K562 (cell line): Measurements from ENCODE around the gene JMY. TPM values are rescaled to one million over a fixed set of nuclear protein-coding genes. Genes with fewer than 3 reads are reported as not detected.

Source experiments
- ATAC-seq: fragments of 200-7000 bp; cut with Tn5 transposase; 3 replicates; pipeline ENCODE4 v1.9.1; 2020; ENCODE audit warnings: moderate library complexity
- BruUV-seq: library from RNA; stranded (reverse); fragments of 400-500 nt; replicated peaks from 2 replicates; lab custom pipeline; 2021; lab: Mats Ljungman, UMichigan
- CTCF ChIA-PET: fragments of 300-600 bp; formaldehyde crosslinking; extraction: SDS; loops from one replicate; lab custom pipeline; 2021; ENCODE audit warnings: low intra/inter-chr PET ratio; lab: Yijun Ruan, JAX
- POLR2A ChIA-PET: fragments of 300-600, 350-650 bp; sonication (Branson Sonifier 250); formaldehyde crosslinking; extraction: SDS; loops from one replicate; lab custom pipeline; 2021; ENCODE audit warnings: antibody characterized with exemption, inconsistent platforms; lab: Yijun Ruan, JAX
- DNase-seq, 4 experiments: peaks; one replicate each; pipeline versions ENCODE4 v3.0.0 to v3.0.0-alpha.2; 2011 to 2018; ENCODE audit warnings: low spot score in 3 of 4, mixed read lengths in 3 of 4; ENCODE audit errors: extremely low read depth in 1 of 4
- FAIRE-seq: peaks from 2 replicates; lab custom pipeline; 2011; peaks lifted over from hg19 to GRCh38; lab: Jason Lieb, UNC
- H2AFZ ChIP-seq: 2 replicates; pipeline ENCODE4 v1.6.0; 2011; ENCODE audit warnings: low read depth, low read length, control low read depth, inconsistent platforms
- H3K27ac ChIP-seq: fragments of 200-600 bp; 3 replicates; pipeline ENCODE4 v1.8.0; 2011; ENCODE audit warnings: low read depth, mild to moderate bottlenecking, control low read depth, inconsistent platforms, low read length, moderate library complexity, mixed read lengths; ENCODE audit errors: extremely low read depth
- H3K27me3 ChIP-seq, 2 experiments: fragments of 300-600 bp in 1 of 2; 2 replicates in 1 of 2; 3 replicates in 1 of 2; pipeline versions ENCODE4 v1.6.0 to v1.8.0; 2011; ENCODE audit warnings: inconsistent platforms in 2 of 2, low read length in 2 of 2, mild to moderate bottlenecking in 1 of 2, mixed read lengths in 1 of 2, moderate library complexity in 1 of 2; ENCODE audit not compliant: control insufficient read depth in 2 of 2, insufficient read depth in 2 of 2
- H3K36me3 ChIP-seq: fragments of 300-600 bp; 3 replicates; pipeline ENCODE4 v1.8.0; 2011; ENCODE audit warnings: mild to moderate bottlenecking, low read length, inconsistent platforms; ENCODE audit not compliant: control insufficient read depth, insufficient read depth
- H3K4me1 ChIP-seq, 2 experiments: fragments of 200-600 bp in 1 of 2; replicated peaks in 1 of 2; 2 replicates in 1 of 2; 3 replicates in 1 of 2; pipeline versions ENCODE4 v1.5.1 to v1.8.0; 2011; ENCODE audit warnings: inconsistent platforms in 2 of 2, low read length in 2 of 2, mild to moderate bottlenecking in 1 of 2, mixed read lengths in 1 of 2, moderate library complexity in 1 of 2; ENCODE audit not compliant: control insufficient read depth in 2 of 2, insufficient read depth in 2 of 2
- H3K4me2 ChIP-seq: 2 replicates; pipeline ENCODE4 v1.6.1; 2011; ENCODE audit warnings: low read length, control low read depth, inconsistent platforms, mixed read lengths; ENCODE audit not compliant: insufficient read depth
- H3K4me3 ChIP-seq: fragments of 200-600 bp; sonication (generic), shearing (Covaris generic); 2 replicates; pipeline ENCODE4 v1.5.1; 2016; ENCODE audit warnings: control low read depth, inconsistent platforms
- H3K79me2 ChIP-seq: fragments of 200-600 bp; 3 replicates; pipeline ENCODE4 v1.8.0; 2011; ENCODE audit warnings: low read length, inconsistent platforms; ENCODE audit not compliant: control insufficient read depth, insufficient read depth
- H3K9ac ChIP-seq, 2 experiments: 2 replicates each; pipeline versions ENCODE4 v1.6.0 to v1.6.1; 2011; ENCODE audit warnings: low read depth in 2 of 2, low read length in 2 of 2, control low read depth in 1 of 2, inconsistent platforms in 1 of 2, mild to moderate bottlenecking in 1 of 2, mixed read lengths in 1 of 2; ENCODE audit not compliant: insufficient read depth in 1 of 2
- H3K9me1 ChIP-seq: one replicate; pipeline ENCODE4 v1.6.0; 2011; ENCODE audit warnings: inconsistent platforms, mild to moderate bottlenecking, low read length, moderate library complexity; ENCODE audit not compliant: control insufficient read depth, insufficient read depth
- H3K9me3 ChIP-seq: replicated peaks from 2 replicates; pipeline ENCODE4 v1.5.1; 2011; ENCODE audit warnings: low read depth, low read length, inconsistent platforms; ENCODE audit not compliant: control insufficient read depth, insufficient read depth
- H4K20me1 ChIP-seq: replicated peaks from 2 replicates; pipeline ENCODE4 v1.6.1; 2011; ENCODE audit warnings: low read length, inconsistent platforms, mixed read lengths; ENCODE audit not compliant: control insufficient read depth, insufficient read depth
- EP400 ChIP-seq: fragments of 450-650 bp; IDR thresholded peaks from 2 replicates; pipeline ENCODE4 v1.6.1; 2017; ENCODE audit warnings: antibody characterized with exemption, mild to moderate bottlenecking, moderate library complexity
- FOXK1 ChIP-seq: sonication (generic); formaldehyde crosslinking; IDR thresholded peaks from 2 replicates; pipeline ENCODE4 v1.8.0; 2022; ENCODE audit warnings: missing genetic modification reagents, mild to moderate bottlenecking, borderline replicate concordance
- MEIS2 ChIP-seq: fragments of 450-650 bp; IDR thresholded peaks from 2 replicates; pipeline ENCODE4 v1.6.1; 2014; ENCODE audit warnings: mild to moderate bottlenecking; ENCODE audit not compliant: partially characterized antibody
- MLLT1 ChIP-seq, 2 experiments: fragments of 450-650 bp; IDR thresholded peaks; 2 replicates each; pipeline ENCODE4 v1.6.1; 2016
- ZBTB17 ChIP-seq: fragments of 450-650 bp; formaldehyde crosslinking; IDR thresholded peaks from 2 replicates; pipeline ENCODE4 v1.4.0; 2020; ENCODE audit warnings: mild to moderate bottlenecking
- ZNF23 ChIP-seq: fragments of 250-450 bp; sonication (Bioruptor Pico); IDR thresholded peaks from 2 replicates; pipeline ENCODE4 v1.4.0; 2020; ENCODE audit warnings: mild to moderate bottlenecking
- WGBS: fragments of 100-300 bp; shearing (Covaris generic); methylation state at CpG from one replicate; pipeline ENCODE4 v1.1.6; 2016; ENCODE audit warnings: low coverage, mixed read lengths; ENCODE audit not compliant: insufficient coverage; ENCODE audit errors: missing lambda C conversion rate; 5-methylcytosine and 5-hydroxymethylcytosine counted together
- in situ Hi-C: fragments of 300-500 bp; cut with MboI; formaldehyde crosslinking; loops from 4 replicates; pipeline ENCODE4 v1.15.0; 2018; ENCODE audit warnings: inconsistent platforms, mixed read lengths
- intact Hi-C: fragments of 100-400 bp; cut with micrococcal nuclease; formaldehyde crosslinking; loops from 2 replicates; pipeline ENCODE4 v1.14.2; 2022
- polyA plus RNA-seq, 8 experiments: library from polyadenylated mRNA; depleted of rRNA in 4 of 8; stranded (reverse) in 5 of 8; unstranded in 3 of 8; fragments of >200 nt; fragmentation: Nextera tagmentation in 2 of 8; fragmentation: Illumina TruSeq in 1 of 8; extraction: Ambion mirVana in 2 of 8; extraction: Trizol in 1 of 8; gene quantifications; 2 replicates each; pipeline versions ENCODE4 v1.2.1 to v1.2.3, GENCODE V29; 2011 to 2014; ENCODE audit warnings: inconsistent platforms in 1 of 8, missing spikeins in 1 of 8
- total RNA-seq, 7 experiments: library from RNA; depleted of rRNA in 6 of 7; stranded (reverse); fragments of >200 nt in 6 of 7; fragmentation: Illumina TruSeq in 2 of 7; extraction: Trizol in 2 of 7; gene quantifications; 2 replicates each; pipeline versions ENCODE4 v1.2.1 to v1.2.3, GENCODE V29; 2011 to 2021; ENCODE audit warnings: low replicate concordance in 1 of 7
- TF ChIP-seq, protein P1 (sequence below): fragments of 250-450 bp; sonication (Bioruptor Pico); IDR thresholded peaks from 2 replicates; pipeline ENCODE4 v1.8.0; 2021; ENCODE audit warnings: mild to moderate bottlenecking, moderate library complexity
- TF ChIP-seq, protein P2 (sequence below), 2 experiments: fragments of 450-650 bp in 1 of 2; sonication (generic) in 1 of 2; formaldehyde crosslinking; conservative IDR thresholded peaks; 2 replicates each; pipeline versions ENCODE4 v1.4.0 to v1.8.1; 2020 to 2022; ENCODE audit warnings: mild to moderate bottlenecking in 1 of 2, missing genetic modification reagents in 1 of 2
- TF ChIP-seq, protein P3 (sequence below): fragments of 450-650 bp; IDR thresholded peaks from 2 replicates; pipeline ENCODE4 v1.6.1; 2016

JMY gene
- total and polyA plus RNA-seq, 9 of the 15 experiments (the other 6 are each of a cell fraction or from before 2014, with no cell fraction given) = 1.1 to 5.5 (median 3.7) TPM

- no peak for ATAC-seq
- no peak overlapping the region for H3K27ac ChIP-seq
- H3K9ac ChIP-seq = no peak overlapping the region
- ChIA-PET POLR2A (interaction anchor here (0.6 to 1.5 kb wide), 5 partner anchors 9 to 199 kb away, joined by 3 to 11 read pairs (median 3); no protein-coding TSS in a partner anchor), CTCF (no interaction called here)
- intact Hi-C loops (no loop called here), in situ Hi-C loops (no loop called here)
- H3K4me3 ChIP-seq = no peak overlapping the region
- H3K36me3 ChIP-seq = no peaks in the 10 kb centered on the region
- WGBS = 85% methylated on average over 2 of the region's 2 CpGs
- peaks cover 72% of the 10 kb centered on the region for H3K79me2 ChIP-seq
- no peak overlapping the region for H3K4me2 ChIP-seq
- no peaks in the 10 kb centered on the region for H3K9me3 ChIP-seq
- H3K27me3 ChIP-seq = no peaks in the 10 kb centered on the region
- no peak for FAIRE-seq
- no peaks in the 10 kb centered on the region; the same call in 1 of the 2 replicates for H4K20me1 ChIP-seq
- no peak overlapping the region for H2AFZ ChIP-seq
- BruUV-seq = no TSS peak
- no peaks in the 10 kb centered on the region for H3K9me1 ChIP-seq
- no peak for DNase-seq
- peaks cover 0 to 20% of the 10 kb centered on the region in 2 experiments; a peak in 2 of 5 replicates for H3K4me1 ChIP-seq
- TF ChIP-seq MLLT1 (IDR thresholded peaks at IDR 0.05) = peak in 1 of 2 experiments; percentile 67; a peak in 1 of 4 replicates
- TF ChIP-seq MEIS2 = peak; percentile 52
- TF ChIP-seq ZNF23 (CRISPR knock-in tag) = peak; percentile 95
- TF ChIP-seq ZBTB17 = peak; percentile 95
- TF ChIP-seq EP400 = no peak
- TF ChIP-seq, protein P1, sequence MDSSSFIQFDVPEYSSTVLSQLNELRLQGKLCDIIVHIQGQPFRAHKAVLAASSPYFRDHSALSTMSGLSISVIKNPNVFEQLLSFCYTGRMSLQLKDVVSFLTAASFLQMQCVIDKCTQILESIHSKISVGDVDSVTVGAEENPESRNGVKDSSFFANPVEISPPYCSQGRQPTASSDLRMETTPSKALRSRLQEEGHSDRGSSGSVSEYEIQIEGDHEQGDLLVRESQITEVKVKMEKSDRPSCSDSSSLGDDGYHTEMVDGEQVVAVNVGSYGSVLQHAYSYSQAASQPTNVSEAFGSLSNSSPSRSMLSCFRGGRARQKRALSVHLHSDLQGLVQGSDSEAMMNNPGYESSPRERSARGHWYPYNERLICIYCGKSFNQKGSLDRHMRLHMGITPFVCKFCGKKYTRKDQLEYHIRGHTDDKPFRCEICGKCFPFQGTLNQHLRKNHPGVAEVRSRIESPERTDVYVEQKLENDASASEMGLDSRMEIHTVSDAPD (CRISPR knock-in tag) = no peak
- TF ChIP-seq FOXK1 (CRISPR knock-in tag) = no peak
- TF ChIP-seq, protein P2, sequence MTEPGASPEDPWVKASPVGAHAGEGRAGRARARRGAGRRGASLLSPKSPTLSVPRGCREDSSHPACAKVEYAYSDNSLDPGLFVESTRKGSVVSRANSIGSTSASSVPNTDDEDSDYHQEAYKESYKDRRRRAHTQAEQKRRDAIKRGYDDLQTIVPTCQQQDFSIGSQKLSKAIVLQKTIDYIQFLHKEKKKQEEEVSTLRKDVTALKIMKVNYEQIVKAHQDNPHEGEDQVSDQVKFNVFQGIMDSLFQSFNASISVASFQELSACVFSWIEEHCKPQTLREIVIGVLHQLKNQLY (CRISPR knock-in tag; conservative IDR thresholded peaks at IDR 0.05) = no peak
- TF ChIP-seq, protein P3, sequence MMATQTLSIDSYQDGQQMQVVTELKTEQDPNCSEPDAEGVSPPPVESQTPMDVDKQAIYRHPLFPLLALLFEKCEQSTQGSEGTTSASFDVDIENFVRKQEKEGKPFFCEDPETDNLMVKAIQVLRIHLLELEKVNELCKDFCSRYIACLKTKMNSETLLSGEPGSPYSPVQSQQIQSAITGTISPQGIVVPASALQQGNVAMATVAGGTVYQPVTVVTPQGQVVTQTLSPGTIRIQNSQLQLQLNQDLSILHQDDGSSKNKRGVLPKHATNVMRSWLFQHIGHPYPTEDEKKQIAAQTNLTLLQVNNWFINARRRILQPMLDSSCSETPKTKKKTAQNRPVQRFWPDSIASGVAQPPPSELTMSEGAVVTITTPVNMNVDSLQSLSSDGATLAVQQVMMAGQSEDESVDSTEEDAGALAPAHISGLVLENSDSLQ = peak; percentile 50
These were observed 4.6 kb downstream of the JMY start for GRCh38 chr5:79240561-79240960.
